ENCODE results near the gene KIAA0232.

The KIAA0232 gene

GRCh38 chr4:6916587-6917460, 134.3 kb downstream of the KIAA0232 start:
- TF ChIP-seq CTCF (IDR thresholded peaks at IDR 0.05): no peak

GRCh38 chr4:6917461-6918271, 135.1 kb downstream of the KIAA0232 start:
- TF ChIP-seq CTCF (IDR thresholded peaks at IDR 0.05): peak; percentile 60; the same call in 1 of the 2 replicates

- no peak for TF ChIP-seq CTCF (IDR thresholded peaks at IDR 0.05)
Measured at GRCh38 chr4:6918338-6918737, 135.8 kb downstream of the KIAA0232 start.

GRCh38 chr4:6920171-6920570, 137.6 kb downstream of the KIAA0232 start:
- TF ChIP-seq CTCF (IDR thresholded peaks at IDR 0.05): no peak

- no peak for TF ChIP-seq CTCF (IDR thresholded peaks at IDR 0.05)
Measured at GRCh38 chr4:6923507-6923906, 141.0 kb downstream of the KIAA0232 start.

GRCh38 chr4:6924361-6924779, 141.8 kb downstream of the KIAA0232 start:
- no peak for TF ChIP-seq CTCF (IDR thresholded peaks at IDR 0.05)

- no peak for TF ChIP-seq CTCF (IDR thresholded peaks at IDR 0.05)
Measured at GRCh38 chr4:6925357-6925836, 142.9 kb downstream of the KIAA0232 start.

All from LNCAP (cell line).